Activated naive CD8-positive, alpha-beta T cell treated with anti-CD3 and anti-CD28 coated beads, Interleukin-2, amount 10 ng/mL, durations not matched to agents 7 days and 5 days (primary cell): ENCODE results near the gene SEMA3B. TPM values are rescaled to one million over a fixed set of nuclear protein-coding genes. Genes with fewer than 3 reads are reported as not detected.
A peak's percentile ranks its signal among the peaks of the same experiment; 100 is the strongest.
"Not testable (repeated sequence)": the region's sequence is repeated elsewhere in the genome, so short reads cannot be mapped to it uniquely, and the experiment has no call there.

Experiments
- ATAC-seq: fragments of 150-1000 bp; cut with Tn5 transposase; one replicate; pipeline ENCODE4 v1.10.0; 2021; ENCODE audit warnings: low read depth, moderate library complexity
- POLR2A ChIA-PET: fragments of 350-600 bp; sonication (Branson Sonifier 250); formaldehyde crosslinking; loops from one replicate; lab custom pipeline; 2021; ENCODE audit warnings: antibody characterized with exemption; lab: Charles Lee
- DNase-seq: peaks from one replicate; pipeline ENCODE4 v3.0.0; 2021
- H3K27ac Mint-ChIP-seq: one replicate; pipeline ENCODE4 v1.8.0; 2022; ENCODE audit warnings: mild to moderate bottlenecking, mixed read lengths
- H3K27me3 Mint-ChIP-seq: one replicate; pipeline ENCODE4 v1.8.0; 2022; ENCODE audit warnings: mild to moderate bottlenecking, moderate library complexity, mixed read lengths
- H3K36me3 Mint-ChIP-seq: one replicate; pipeline ENCODE4 v1.8.0; 2021; ENCODE audit warnings: mild to moderate bottlenecking, mixed read lengths
- H3K4me1 Mint-ChIP-seq: one replicate; pipeline ENCODE4 v1.8.0; 2021; ENCODE audit warnings: mixed read lengths
- H3K4me3 Mint-ChIP-seq: one replicate; pipeline ENCODE4 v1.8.0; 2022; ENCODE audit warnings: mild to moderate bottlenecking, moderate library complexity, mixed read lengths
- H3K9me3 Mint-ChIP-seq: one replicate; pipeline ENCODE4 v1.8.0; 2021; ENCODE audit warnings: mixed read lengths
- total RNA-seq, 2 experiments: library from RNA; stranded (reverse); gene quantifications; one replicate each; pipeline ENCODE4 v1.2.3, GENCODE V29; 2021

The SEMA3B gene
- total RNA-seq, 2 experiments from 2014 or later, result 0.36 to 1.0 TPM

DNA sequence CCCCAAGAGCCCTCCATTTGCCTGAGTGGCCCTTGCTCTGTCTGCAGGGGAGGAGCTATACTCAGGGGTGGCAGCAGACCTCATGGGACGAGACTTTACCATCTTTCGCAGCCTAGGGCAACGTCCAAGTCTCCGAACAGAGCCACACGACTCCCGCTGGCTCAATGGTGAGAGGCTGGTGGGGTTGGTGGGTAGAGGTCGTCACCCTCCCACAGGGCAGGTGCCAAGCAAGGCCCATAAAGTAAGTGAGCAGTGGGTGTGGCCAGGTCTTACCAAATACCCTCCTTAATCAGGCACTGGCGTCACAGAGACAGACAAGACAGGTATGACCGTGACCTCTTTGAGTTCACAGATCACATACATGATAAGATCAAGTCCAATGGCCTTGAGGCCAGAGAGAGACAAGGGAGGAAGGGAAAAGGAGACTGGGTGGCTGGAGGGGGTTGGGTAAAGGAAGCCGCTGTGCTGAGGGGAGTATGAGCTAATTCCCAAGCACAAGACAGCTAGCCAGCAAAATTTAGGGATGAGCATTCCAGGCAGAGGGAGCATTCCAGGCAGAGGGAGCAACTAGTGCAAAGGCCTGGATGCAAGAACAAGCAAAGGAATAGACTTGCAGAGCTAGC lies 2.5 kb downstream of the SEMA3B start:
- no peak for DNase-seq
- POLR2A ChIA-PET, result interaction anchor here (1.6 to 2.3 kb wide), 2 partner anchors 25 to 44 kb away, joined by 5 to 8 read pairs; no protein-coding TSS in a partner anchor
- no peak overlapping the region for H3K4me3 Mint-ChIP-seq
- ATAC-seq, result no peak
- H3K27me3 Mint-ChIP-seq, result peaks cover 37% of the 10 kb centered on the region
- peak overlapping the region; percentile 41 for H3K27ac Mint-ChIP-seq
- peaks cover 25% of the 10 kb centered on the region for H3K4me1 Mint-ChIP-seq
- H3K9me3 Mint-ChIP-seq, result no peaks in the 10 kb centered on the region
- H3K36me3 Mint-ChIP-seq, result no peaks in the 10 kb centered on the region

DNA sequence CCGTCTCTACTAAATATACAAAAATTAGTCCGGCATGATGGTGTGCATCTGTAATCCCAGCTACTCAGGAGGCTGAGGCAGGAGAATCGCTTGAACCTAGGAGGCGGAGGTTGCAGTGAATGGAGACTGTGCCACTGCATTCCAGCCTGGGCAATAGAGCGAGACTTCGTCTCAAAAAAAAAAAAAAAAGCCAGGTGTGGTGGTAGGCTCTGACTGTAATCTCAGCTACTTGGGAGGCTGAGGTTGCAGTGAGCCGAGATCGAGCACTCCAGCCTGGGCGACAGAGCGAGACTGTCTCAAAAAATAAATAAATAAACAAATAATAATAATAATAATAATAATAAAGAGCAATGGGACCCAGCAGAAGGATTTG lies 3.6 kb downstream of the SEMA3B start:
- H3K27me3 Mint-ChIP-seq, result peaks cover 39% of the 10 kb centered on the region
- POLR2A ChIA-PET, result interaction anchor here (0.6 to 2.3 kb wide), 2 partner anchors 30 to 45 kb away, joined by 3 to 8 read pairs; no protein-coding TSS in a partner anchor
- H3K4me3 Mint-ChIP-seq, DNase-seq, H3K36me3 Mint-ChIP-seq, H3K27ac Mint-ChIP-seq, ATAC-seq, H3K9me3 Mint-ChIP-seq: not testable (repeated sequence)
- H3K4me1 Mint-ChIP-seq, result peaks cover 25% of the 10 kb centered on the region

DNA sequence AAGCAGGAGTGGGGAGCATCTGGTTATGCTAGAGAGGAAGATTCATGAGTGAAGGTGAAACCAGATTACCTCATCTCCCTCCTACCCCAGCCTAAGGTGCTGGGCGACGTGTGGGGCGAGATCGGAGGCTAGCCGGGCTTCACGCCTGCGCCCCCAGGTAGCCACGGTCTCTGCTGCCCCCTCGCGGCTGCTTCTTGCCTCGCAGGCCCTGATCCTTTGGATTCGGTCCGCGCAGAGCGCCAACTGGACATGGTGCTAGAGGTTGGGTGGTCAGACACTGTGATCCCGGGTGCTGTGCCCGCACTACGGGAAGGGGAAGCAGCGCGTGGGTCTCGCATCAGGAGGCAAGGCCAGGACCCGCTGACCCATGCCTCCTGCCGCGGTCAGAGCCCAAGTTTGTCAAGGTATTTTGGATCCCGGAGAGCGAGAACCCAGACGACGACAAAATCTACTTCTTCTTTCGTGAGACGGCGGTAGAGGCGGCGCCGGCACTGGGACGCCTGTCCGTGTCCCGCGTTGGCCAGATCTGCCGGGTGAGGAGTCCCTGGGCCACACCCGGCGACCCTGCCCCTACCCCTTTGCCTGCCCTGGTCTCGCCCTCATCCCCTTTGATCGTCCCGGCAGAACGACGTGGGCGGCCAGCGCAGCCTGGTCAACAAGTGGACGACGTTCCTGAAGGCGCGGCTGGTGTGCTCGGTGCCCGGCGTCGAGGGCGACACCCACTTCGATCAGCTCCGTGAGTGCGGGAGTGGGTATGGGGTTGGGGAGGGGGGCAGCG lies 4.2 kb downstream of the SEMA3B start:
- Mint-ChIP-seq H3K4me1 (peaks cover 25% of the 10 kb centered on the region), H3K9me3 (no peaks in the 10 kb centered on the region), H3K27ac (no peak overlapping the region), H3K4me3 (peak overlapping the region; percentile 70), H3K27me3 (peaks cover 41% of the 10 kb centered on the region), H3K36me3 (no peaks in the 10 kb centered on the region)
- ATAC-seq (peak; percentile 87), DNase-seq (peak; percentile 95)
- POLR2A ChIA-PET, result interaction anchor here (0.6 kb wide), 1 partner anchor 30 kb away, joined by 3 read pairs; no protein-coding TSS in a partner anchor

DNA sequence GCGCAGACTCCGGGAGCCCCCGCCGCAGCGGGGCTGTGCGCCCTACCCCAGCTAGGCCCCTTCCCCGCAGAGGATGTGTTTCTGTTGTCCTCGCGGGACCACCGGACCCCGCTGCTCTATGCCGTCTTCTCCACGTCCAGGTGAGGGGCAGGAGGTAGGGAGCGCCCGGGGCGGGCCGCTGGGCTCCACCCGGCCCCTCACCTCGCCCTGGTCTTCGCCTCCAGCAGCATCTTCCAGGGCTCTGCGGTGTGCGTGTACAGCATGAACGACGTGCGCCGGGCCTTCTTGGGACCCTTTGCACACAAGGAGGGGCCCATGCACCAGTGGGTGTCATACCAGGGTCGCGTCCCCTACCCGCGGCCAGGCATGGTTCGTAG lies 4.7 kb downstream of the SEMA3B start:
- Mint-ChIP-seq H3K27me3 (peaks cover 40% of the 10 kb centered on the region), H3K36me3 (no peaks in the 10 kb centered on the region), H3K27ac (no peak overlapping the region), H3K9me3 (no peaks in the 10 kb centered on the region), H3K4me1 (peaks cover 25% of the 10 kb centered on the region), H3K4me3 (no peak overlapping the region)
- POLR2A ChIA-PET, result no interaction called here
- DNase-seq (no peak), ATAC-seq (no peak)

DNA sequence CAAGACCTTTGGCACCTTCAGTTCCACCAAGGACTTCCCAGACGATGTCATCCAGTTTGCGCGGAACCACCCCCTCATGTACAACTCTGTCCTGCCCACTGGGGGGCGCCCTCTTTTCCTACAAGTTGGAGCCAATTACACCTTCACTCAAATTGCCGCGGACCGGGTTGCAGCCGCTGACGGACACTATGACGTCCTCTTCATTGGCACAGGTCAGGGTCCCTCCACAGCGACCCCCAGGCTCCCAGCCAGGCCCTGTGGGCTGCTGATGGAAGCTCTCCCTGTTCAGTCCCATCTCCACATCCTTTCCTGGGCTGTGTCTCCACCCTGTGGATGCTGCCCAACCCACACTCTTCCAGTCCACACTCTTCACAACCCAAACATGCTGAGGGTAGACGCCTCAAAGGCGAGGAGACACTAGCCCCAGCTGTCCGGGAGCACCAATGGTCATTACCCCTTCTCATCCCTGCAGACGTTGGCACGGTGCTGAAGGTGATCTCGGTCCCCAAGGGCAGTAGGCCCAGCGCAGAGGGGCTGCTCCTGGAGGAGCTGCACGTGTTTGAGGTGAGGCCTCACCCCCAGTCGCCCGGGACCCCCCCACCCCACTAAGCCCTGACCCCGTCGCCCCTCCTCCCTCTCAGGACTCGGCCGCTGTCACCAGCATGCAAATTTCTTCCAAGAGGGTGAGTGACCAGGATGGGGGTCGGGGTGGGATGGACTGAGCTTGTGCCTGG lies 5.6 kb downstream of the SEMA3B start:
- H3K4me1 Mint-ChIP-seq, result peaks cover 25% of the 10 kb centered on the region
- DNase-seq, result peak; percentile 87
- H3K9me3 Mint-ChIP-seq, result no peaks in the 10 kb centered on the region
- ATAC-seq, result peak; percentile 35
- POLR2A ChIA-PET, result interaction anchor here (1.0 kb wide), 1 partner anchor 48 kb away, joined by 3 read pairs; the partner anchor contains the start of gene HYAL2
- peak overlapping the region; percentile 36 for H3K4me3 Mint-ChIP-seq
- no peaks in the 10 kb centered on the region for H3K36me3 Mint-ChIP-seq
- H3K27ac Mint-ChIP-seq, result no peak overlapping the region
- peaks cover 40% of the 10 kb centered on the region for H3K27me3 Mint-ChIP-seq

DNA sequence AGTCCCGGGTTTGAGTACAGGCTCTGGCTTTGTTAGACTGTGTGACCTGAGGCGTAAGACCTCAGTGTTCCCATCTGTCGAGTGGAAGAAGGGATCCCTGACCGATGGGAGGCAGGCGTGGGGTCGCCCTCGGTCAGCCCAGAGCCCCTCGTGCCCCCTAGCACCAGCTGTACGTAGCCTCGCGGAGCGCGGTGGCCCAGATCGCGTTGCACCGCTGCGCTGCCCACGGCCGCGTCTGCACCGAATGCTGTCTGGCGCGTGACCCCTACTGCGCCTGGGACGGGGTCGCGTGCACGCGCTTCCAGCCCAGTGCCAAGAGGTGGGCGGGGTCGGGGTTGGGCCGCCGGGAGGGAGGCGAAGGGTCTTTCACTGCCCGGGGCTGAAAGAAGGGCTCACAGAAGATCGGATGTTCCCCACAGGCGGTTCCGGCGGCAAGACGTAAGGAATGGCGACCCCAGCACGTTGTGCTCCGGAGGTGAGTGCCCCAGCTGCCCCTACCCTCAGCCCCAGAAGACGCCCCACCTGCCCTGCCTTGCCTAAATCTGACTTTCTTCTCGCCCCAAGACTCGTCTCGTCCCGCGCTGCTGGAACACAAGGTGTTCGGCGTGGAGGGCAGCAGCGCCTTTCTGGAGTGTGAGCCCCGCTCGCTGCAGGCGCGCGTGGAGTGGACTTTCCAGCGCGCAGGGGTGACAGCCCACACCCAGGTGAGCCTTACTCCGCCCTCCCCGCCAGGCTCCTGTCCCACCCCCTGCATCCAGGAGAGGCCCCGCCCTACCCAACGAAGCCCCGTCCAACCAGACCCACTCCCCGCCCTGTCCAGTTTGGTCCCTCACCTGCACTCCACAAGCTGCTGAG lies 6.4 kb downstream of the SEMA3B start:
- no peak for ATAC-seq
- no peaks in the 10 kb centered on the region for H3K36me3 Mint-ChIP-seq
- peak overlapping the region; percentile 21 for H3K27ac Mint-ChIP-seq
- H3K4me1 Mint-ChIP-seq, result peaks cover 25% of the 10 kb centered on the region
- no peak for DNase-seq
- H3K9me3 Mint-ChIP-seq, result no peaks in the 10 kb centered on the region
- peak overlapping the region; percentile 50 for H3K4me3 Mint-ChIP-seq
- POLR2A ChIA-PET, result interaction anchor here (0.6 to 1.0 kb wide), 4 partner anchors 12 to 81 kb away, joined by 3 to 10 read pairs (median 4); partner anchors contain the start of gene HYAL2
- peaks cover 40% of the 10 kb centered on the region for H3K27me3 Mint-ChIP-seq

DNA sequence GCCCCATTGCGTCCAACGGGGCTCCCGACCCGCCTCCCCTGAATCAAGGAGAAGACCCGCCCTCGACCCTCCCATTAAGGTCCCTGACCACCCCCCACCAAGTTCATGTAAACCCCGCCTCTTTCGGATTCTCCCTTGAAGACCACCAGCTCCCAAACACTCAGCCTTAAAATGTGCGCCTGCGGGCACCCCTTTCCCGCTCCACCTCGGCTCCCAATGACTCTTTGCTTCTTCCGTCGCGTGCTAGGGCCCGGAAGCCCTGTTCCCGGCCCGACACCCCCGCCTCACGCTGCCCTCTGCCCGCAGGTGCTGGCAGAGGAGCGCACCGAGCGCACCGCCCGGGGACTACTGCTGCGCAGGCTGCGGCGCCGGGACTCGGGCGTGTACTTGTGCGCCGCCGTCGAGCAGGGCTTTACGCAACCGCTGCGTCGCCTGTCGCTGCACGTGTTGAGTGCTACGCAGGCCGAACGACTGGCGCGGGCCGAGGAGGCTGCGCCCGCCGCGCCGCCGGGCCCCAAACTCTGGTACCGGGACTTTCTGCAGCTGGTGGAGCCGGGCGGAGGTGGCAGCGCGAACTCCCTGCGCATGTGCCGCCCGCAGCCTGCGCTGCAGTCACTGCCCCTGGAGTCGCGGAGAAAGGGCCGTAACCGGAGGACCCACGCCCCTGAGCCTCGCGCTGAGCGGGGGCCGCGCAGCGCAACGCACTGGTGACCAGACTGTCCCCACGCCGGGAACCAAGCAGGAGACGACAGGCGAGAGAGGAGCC lies 7.2 kb downstream of the SEMA3B start:
- no peaks in the 10 kb centered on the region for H3K36me3 Mint-ChIP-seq
- POLR2A ChIA-PET, result interaction anchor here (0.6 to 0.9 kb wide), 4 partner anchors 13 to 82 kb away, joined by 3 to 10 read pairs (median 4); no protein-coding TSS in a partner anchor
- no peaks in the 10 kb centered on the region for H3K9me3 Mint-ChIP-seq
- peak; percentile 60 for DNase-seq
- peaks cover 40% of the 10 kb centered on the region for H3K27me3 Mint-ChIP-seq
- H3K4me1 Mint-ChIP-seq, result peaks cover 25% of the 10 kb centered on the region
- H3K27ac Mint-ChIP-seq, result no peak overlapping the region
- no peak for ATAC-seq
- peak overlapping the region; percentile 50 for H3K4me3 Mint-ChIP-seq

DNA sequence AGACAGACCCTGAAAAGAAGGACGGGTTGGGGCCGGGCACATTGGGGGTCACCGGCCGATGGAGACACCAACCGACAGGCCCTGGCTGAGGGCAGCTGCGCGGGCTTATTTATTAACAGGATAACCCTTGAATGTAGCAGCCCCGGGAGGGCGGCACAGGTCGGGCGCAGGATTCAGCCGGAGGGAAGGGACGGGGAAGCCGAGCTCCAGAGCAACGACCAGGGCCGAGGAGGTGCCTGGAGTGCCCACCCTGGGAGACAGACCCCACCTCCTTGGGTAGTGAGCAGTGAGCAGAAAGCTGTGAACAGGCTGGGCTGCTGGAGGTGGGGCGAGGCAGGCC lies 7.8 kb downstream of the SEMA3B start:
- no peaks in the 10 kb centered on the region for H3K36me3 Mint-ChIP-seq
- no peak for ATAC-seq
- POLR2A ChIA-PET, result interaction anchor here (0.6 to 0.7 kb wide), 4 partner anchors 15 to 1246 kb away, joined by 3 read pairs; partner anchors contain the start of genes HYAL3 and NAA80
- H3K4me3 Mint-ChIP-seq, result no peak overlapping the region
- DNase-seq, result no peak
- peaks cover 40% of the 10 kb centered on the region for H3K27me3 Mint-ChIP-seq
- no peak overlapping the region for H3K27ac Mint-ChIP-seq
- no peaks in the 10 kb centered on the region for H3K9me3 Mint-ChIP-seq
- peaks cover 22% of the 10 kb centered on the region for H3K4me1 Mint-ChIP-seq

DNA sequence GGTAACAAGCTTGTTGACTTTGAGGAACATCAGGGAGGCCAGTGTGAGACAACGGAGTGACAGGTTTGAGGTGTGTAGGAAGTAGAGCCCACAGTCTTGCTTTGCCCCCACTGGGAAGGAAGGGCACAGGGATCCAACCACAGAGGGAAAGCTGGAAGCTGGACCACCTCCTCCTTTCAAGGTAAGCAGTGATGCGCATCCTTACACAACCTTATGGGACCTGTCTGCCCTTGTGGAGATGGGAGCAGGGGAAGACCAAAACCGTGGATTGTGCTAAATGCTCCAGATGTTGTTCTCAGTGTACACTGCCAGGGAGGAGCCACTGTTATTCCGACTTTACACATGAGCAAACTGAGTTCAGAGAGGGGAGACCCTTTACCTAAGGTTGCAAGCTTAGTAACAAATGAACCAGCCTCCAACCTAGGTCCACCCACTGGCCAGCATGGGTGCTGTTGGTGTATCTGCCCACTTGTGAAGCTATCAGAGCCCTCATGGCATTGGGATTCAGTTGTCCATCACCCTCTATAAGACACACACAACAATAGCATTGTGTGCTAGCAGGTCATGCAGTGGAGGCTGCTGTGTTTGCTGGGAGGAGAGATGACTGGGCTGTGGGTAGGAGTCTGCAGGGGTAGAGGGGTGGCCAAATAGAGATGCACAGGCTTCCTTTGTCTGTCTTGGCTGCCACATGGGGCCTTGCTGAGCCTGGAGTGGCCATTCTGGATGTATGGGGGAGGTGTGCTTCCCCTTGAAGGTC lies 9.4 kb downstream of the SEMA3B start:
- no peak overlapping the region for H3K27ac Mint-ChIP-seq
- peaks cover 36% of the 10 kb centered on the region for H3K27me3 Mint-ChIP-seq
- H3K36me3 Mint-ChIP-seq, result no peaks in the 10 kb centered on the region
- H3K9me3 Mint-ChIP-seq, result no peaks in the 10 kb centered on the region
- H3K4me3 Mint-ChIP-seq, result no peak overlapping the region
- POLR2A ChIA-PET, result interaction anchor here (1.8 kb wide), 1 partner anchor 14 kb away, joined by 5 read pairs; the partner anchor contains the start of gene IFRD2
- DNase-seq, result no peak
- peaks cover 14% of the 10 kb centered on the region for H3K4me1 Mint-ChIP-seq
- no peak for ATAC-seq

DNA sequence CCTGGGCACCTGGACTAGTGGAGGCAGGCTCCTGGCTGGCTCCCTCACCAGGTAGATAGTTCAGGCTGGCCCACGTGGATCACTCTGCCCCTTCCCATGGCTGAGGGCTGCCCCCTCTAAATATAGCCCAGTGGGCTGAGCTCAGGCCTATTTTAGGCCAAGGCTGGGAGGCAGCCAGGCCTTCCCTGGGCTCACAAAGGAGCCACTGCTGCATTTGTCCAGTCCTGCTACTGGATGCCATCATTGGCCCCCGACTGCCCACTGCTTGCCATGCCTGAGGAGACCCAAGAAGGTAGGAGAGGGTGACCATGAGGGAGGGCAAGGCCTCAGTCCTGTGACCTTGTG lies 9.9 kb downstream of the SEMA3B start, which contains the start of gene LSMEM2:
Gene LSMEM2, plus strand, starts transcription at position 208 of the 345 bp plus-strand sequence. Its CDS starts 27 bp downstream, at position 235.
- DNase-seq (no peak), ATAC-seq (no peak)
- H3K4me3 Mint-ChIP-seq, result no peak within 1 kb of the TSS
- no peaks in the 10 kb centered on the region for H3K36me3 Mint-ChIP-seq
- POLR2A ChIA-PET, result interaction anchor here (1.8 kb wide), 1 partner anchor 13 kb away, joined by 5 read pairs; the partner anchor contains the start of gene IFRD2
- H3K27me3 Mint-ChIP-seq, result peaks cover 36% of the 10 kb centered on the region
- no peaks in the 10 kb centered on the region for H3K9me3 Mint-ChIP-seq
- peaks cover 14% of the 10 kb centered on the region for H3K4me1 Mint-ChIP-seq
- H3K27ac Mint-ChIP-seq, result no peak within 1 kb of the TSS

DNA sequence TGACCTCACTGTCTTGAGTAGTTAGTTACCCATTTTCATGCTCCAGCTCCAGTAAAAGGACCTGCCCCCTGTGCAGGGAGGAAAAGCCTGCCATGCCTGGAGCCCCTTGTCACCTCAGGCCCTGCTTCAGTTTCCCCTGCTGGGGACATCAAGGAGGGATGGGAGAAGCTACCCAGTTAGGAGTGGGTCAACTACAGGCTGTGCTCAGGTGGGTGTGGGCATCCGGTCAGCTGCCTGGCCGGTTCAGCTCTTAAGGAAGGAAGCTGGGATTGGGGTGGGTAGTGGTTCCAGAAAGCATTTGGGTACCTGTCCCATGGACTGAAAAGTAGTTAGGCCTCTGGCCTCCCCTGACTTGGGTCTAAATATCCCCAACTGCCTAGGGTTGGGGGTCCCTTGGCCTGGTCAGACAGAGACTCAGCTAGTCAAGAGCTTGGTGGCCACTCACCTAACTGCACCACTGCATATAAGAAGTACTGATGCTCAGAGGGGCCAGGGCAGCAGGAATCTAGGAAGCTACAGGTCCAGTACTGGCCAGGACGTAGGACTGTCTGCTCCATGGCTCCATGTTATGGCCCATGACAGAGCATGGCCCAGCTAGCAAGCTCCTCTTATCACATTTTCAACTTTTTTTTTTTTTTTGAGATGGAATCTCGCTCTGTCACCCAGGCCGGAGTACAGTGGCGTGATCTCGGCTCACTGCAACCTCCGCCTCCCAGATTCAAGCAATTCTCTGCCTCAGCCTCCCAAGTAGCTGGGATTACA lies 10.5 kb downstream of the SEMA3B start:
- H3K36me3 Mint-ChIP-seq, result no peaks in the 10 kb centered on the region
- POLR2A ChIA-PET, result interaction anchor here (0.7 to 1.8 kb wide), 2 partner anchors 13 to 96 kb away, joined by 4 to 5 read pairs; partner anchors contain the start of gene IFRD2
- no peaks in the 10 kb centered on the region for H3K9me3 Mint-ChIP-seq
- peaks cover 10% of the 10 kb centered on the region for H3K4me1 Mint-ChIP-seq
- ATAC-seq (no peak), DNase-seq (no peak)
- peaks cover 31% of the 10 kb centered on the region for H3K27me3 Mint-ChIP-seq
- no peak overlapping the region for H3K4me3 Mint-ChIP-seq
- H3K27ac Mint-ChIP-seq, result no peak overlapping the region
